A673 (cell line): ENCODE measurements around the gene RBSN. TPM values are rescaled to one million over a fixed set of nuclear protein-coding genes. Genes with fewer than 3 reads are reported as not detected.
"Not testable (repeated sequence)": the region's sequence is repeated elsewhere in the genome, so short reads cannot be mapped to it uniquely, and the experiment has no call there.

Experiments
- Bru-seq: library from RNA; stranded (reverse); fragments of 400-500 nt; gene quantifications from one replicate; lab custom pipeline; 2021; lab: Mats Ljungman, UMichigan
- BruChase-seq, 2 experiments: library from RNA; stranded (reverse); fragments of 400-500 nt; gene quantifications; one replicate each; lab custom pipeline; 2021; lab: Mats Ljungman, UMichigan
- BruUV-seq: library from RNA; stranded (reverse); fragments of 400-500 nt; replicated peaks from 2 replicates; lab custom pipeline; 2021; lab: Mats Ljungman, UMichigan
- CTCF ChIA-PET: fragments of 300-600 bp; sonication (Branson Sonifier 250); formaldehyde crosslinking; loops from one replicate; lab custom pipeline; 2022; ENCODE audit warnings: antibody characterized with exemption; lab: Charles Lee
- POLR2A ChIA-PET: fragments of 300-600 bp; sonication (Branson Sonifier 250); formaldehyde crosslinking; loops from one replicate; lab custom pipeline; 2022; ENCODE audit warnings: antibody characterized with exemption; ENCODE audit not compliant: low non-redundant PET; lab: Charles Lee
- DNase-seq: peaks from one replicate; pipeline ENCODE4 v3.0.0-alpha.2; 2015; ENCODE audit warnings: low spot score
- H3K27ac ChIP-seq: fragments of 200-600 bp; sonication (generic); 2 replicates; pipeline ENCODE4 v1.5.1; 2016; ENCODE audit warnings: mixed run types, low read depth, mild to moderate bottlenecking, mixed read lengths, antibody characterized with exemption, low read length; ENCODE audit not compliant: poor library complexity, severe bottlenecking
- H3K27me3 ChIP-seq: fragments of 200-600 bp; sonication (generic); replicated peaks from 2 replicates; pipeline ENCODE4 v1.6.1; 2017; ENCODE audit warnings: mixed run types, low read depth, mild to moderate bottlenecking, mixed read lengths, antibody characterized with exemption, low read length; ENCODE audit not compliant: insufficient read depth, poor library complexity
- H3K36me3 ChIP-seq: fragments of 200-600 bp; sonication (generic); 2 replicates; pipeline ENCODE4 v1.6.1; 2016; ENCODE audit warnings: mixed run types, mild to moderate bottlenecking, mixed read lengths, antibody characterized with exemption, low read length; ENCODE audit not compliant: insufficient read depth, poor library complexity, severe bottlenecking
- H3K4me1 ChIP-seq: fragments of 200-600 bp; sonication (generic); 2 replicates; pipeline ENCODE4 v1.6.1; 2017; ENCODE audit warnings: mixed run types, mild to moderate bottlenecking, mixed read lengths, antibody characterized with exemption, low read length; ENCODE audit not compliant: insufficient read depth, poor library complexity, severe bottlenecking
- H3K4me3 ChIP-seq: fragments of 200-600 bp; sonication (generic); 2 replicates; pipeline ENCODE4 v1.5.1; 2016; ENCODE audit warnings: low read depth, mixed run types, mild to moderate bottlenecking, mixed read lengths, low read length; ENCODE audit not compliant: poor library complexity, severe bottlenecking
- H3K9me3 ChIP-seq: fragments of 200-600 bp; sonication (generic); 2 replicates; pipeline ENCODE4 v1.6.1; 2016; ENCODE audit warnings: mixed run types, low read depth, mild to moderate bottlenecking, mixed read lengths, antibody characterized with exemption, low read length; ENCODE audit not compliant: poor library complexity, severe bottlenecking
- EZH2 ChIP-seq: fragments of 200-600 bp; sonication (generic); IDR thresholded peaks from 2 replicates; pipeline ENCODE4 v1.6.1; 2017; ENCODE audit warnings: borderline replicate concordance, low read depth, mild to moderate bottlenecking, mixed read lengths, antibody characterized with exemption, low read length; ENCODE audit not compliant: poor library complexity, severe bottlenecking
- intact Hi-C: fragments of 100-400 bp; cut with micrococcal nuclease; formaldehyde crosslinking; loops from one replicate; pipeline ENCODE4 v1.10.0; 2022; ENCODE audit not compliant: unreplicated experiment
- long read RNA-seq: library from polyadenylated mRNA; stranded (forward); transcript quantifications from one replicate; pipeline ENCODE4 v2.0.0, GENCODE V29; 2022
- total RNA-seq: library from RNA; stranded (reverse); gene quantifications from 2 replicates; pipeline ENCODE4 v1.2.3, GENCODE V29; 2021
- TF ChIP-seq, protein P1 (sequence below): fragments of 300-800, 200-600 bp; sonication (generic); conservative IDR thresholded peaks from 2 replicates; pipeline ENCODE4 v1.5.1; 2017; ENCODE audit warnings: low read depth, mild to moderate bottlenecking, antibody characterized with exemption, low read length, moderate library complexity, mixed read lengths

Gene RBSN
- 31.2 and 35.2 TPM in 2 replicates for total RNA-seq
- Bru-seq, nascent RNA: percentile 79 among the genes with signal in this experiment
- BruChase-seq, experiment 1, labeled RNA remaining after a 2-hour chase: percentile 86 among the genes with signal in this experiment
- BruChase-seq, experiment 2, labeled RNA remaining after a 6-hour chase: percentile 88 among the genes with signal in this experiment
- long read RNA-seq, full-length matches to known transcripts: 2 of 16 reads
- long read RNA-seq, partial matches to known transcripts: 2 of 16 reads
- long read RNA-seq, other reads (novel, unspliced or antisense): 12 of 16 reads

DNA sequence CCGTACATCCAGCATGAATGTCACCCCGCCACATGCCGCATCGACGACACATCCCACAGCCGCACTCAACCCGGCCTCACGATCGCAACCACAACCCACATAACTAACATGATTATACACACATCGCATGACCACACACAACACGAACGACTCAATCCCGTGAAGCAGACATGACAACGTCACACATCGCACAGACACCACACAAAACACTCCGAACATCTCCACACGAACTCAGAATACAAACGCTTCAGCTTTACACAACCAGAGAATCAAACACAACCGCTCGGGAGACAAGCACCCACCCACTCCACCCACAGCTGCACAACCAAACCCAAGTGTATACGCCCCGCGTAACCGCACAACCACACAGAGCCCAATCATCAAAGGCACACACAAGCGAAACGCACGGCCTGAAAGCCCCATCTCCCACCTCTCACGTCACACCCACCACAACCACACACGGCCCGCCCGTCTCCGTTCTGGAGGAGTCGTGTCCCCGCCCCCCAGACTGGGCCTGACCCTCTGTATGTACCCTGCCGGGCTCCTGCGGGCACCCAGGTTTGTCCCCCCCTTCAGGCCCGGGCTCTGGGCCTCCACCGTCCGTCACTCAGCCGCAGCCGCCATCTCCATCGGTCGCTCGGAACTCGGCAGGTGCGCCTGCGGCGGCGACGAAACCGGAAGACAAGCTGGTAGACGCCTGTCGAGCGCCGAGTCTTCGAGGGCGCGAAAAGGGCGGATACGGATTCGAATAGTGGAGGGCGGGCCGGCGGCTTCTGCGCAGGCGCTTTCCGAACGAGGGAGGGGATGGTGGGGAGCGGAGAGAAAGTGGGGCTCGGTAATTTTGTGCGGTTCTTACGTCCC is at the start of gene RBSN:
Gene RBSN (minus strand): TSS at position 646 of the 861 bp plus-strand sequence. CDS start 3,028 bp downstream, outside the sequence.
- no TSS peak for BruUV-seq
- no peaks in the 10 kb centered on the region for H3K9me3 ChIP-seq
- POLR2A ChIA-PET: interaction anchor here (0.7 kb wide), 1 partner anchor 313 kb away, joined by 4 read pairs; no protein-coding TSS in a partner anchor
- H3K36me3 ChIP-seq: peaks cover 30% of the 10 kb centered on the region
- H3K4me1 ChIP-seq: peaks cover 6% of the 10 kb centered on the region
- H3K27ac ChIP-seq: peak within 1 kb of the TSS; percentile 80
- CTCF ChIA-PET: interaction anchor here (0.9 kb wide), 1 partner anchor 9 kb away, joined by 3 read pairs; no protein-coding TSS in a partner anchor
- peak; percentile 98 for DNase-seq
- no peak for TF ChIP-seq EZH2
- TF ChIP-seq, protein P1, sequence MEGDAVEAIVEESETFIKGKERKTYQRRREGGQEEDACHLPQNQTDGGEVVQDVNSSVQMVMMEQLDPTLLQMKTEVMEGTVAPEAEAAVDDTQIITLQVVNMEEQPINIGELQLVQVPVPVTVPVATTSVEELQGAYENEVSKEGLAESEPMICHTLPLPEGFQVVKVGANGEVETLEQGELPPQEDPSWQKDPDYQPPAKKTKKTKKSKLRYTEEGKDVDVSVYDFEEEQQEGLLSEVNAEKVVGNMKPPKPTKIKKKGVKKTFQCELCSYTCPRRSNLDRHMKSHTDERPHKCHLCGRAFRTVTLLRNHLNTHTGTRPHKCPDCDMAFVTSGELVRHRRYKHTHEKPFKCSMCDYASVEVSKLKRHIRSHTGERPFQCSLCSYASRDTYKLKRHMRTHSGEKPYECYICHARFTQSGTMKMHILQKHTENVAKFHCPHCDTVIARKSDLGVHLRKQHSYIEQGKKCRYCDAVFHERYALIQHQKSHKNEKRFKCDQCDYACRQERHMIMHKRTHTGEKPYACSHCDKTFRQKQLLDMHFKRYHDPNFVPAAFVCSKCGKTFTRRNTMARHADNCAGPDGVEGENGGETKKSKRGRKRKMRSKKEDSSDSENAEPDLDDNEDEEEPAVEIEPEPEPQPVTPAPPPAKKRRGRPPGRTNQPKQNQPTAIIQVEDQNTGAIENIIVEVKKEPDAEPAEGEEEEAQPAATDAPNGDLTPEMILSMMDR: no peak
- intact Hi-C loops: loop anchor here (2.0 kb wide), 1 partner anchor 150 kb away; no protein-coding TSS in a partner anchor
- peak within 1 kb of the TSS; percentile 93 for H3K4me3 ChIP-seq
- H3K27me3 ChIP-seq: no peaks in the 10 kb centered on the region

DNA sequence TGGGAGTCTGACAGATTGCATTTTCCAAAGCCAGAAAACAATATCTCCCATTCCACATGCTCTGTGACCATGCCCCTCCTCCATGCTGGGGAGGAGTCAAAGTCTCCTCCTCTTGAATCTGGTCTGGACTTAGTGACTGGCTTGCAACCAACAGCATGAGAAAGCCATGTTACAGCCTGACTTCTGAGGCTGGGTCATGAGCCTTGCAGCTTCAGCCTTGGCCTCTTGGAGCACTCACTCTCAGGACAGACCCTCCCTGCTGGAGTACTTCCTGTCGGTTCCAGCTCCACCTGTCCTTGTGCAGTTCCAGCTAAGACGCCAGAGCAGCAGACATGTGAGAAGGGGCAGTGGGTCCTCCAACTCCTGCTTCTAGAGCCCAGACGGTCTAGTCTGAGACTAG is 49.7 kb upstream of the RBSN start:
- H3K27me3 ChIP-seq: peaks cover 63% of the 10 kb centered on the region
- ChIA-PET CTCF (no interaction called here), POLR2A (no interaction called here)
- intact Hi-C loops: loop anchor here (10.0 kb wide), 1 partner anchor 56 kb away; the partner anchor contains the start of gene CAPN7
- no peaks in the 10 kb centered on the region for H3K36me3 ChIP-seq
- no peaks in the 10 kb centered on the region for H3K9me3 ChIP-seq
- DNase-seq: no peak
- TF ChIP-seq EZH2: no peak
- TF ChIP-seq, protein P1: no peak
- H3K4me3 ChIP-seq: no peak overlapping the region
- no peaks in the 10 kb centered on the region for H3K4me1 ChIP-seq
- H3K27ac ChIP-seq: no peak overlapping the region
- no TSS peak for BruUV-seq

DNA sequence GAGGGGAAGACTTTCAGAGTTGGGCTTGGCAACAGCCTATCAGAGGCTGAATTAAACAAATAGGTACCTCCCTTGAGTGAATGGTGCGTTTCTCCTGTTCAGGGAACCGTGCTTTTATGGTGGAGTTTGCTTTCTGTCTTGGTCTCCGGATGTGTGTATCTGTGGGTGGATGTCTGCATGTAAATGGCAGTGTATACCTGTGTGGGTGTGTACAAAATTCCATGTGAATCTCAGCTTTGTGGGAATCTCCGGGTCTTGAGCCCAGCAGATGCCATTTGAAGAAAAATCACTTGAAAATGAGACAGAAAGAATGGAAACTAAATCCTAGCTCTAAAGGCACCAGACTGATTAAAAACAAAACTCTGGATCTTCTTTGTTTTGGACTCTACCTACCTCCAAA is 37.9 kb upstream of the RBSN start:
- H3K9me3 ChIP-seq, H3K27ac ChIP-seq, intact Hi-C loops, H3K4me1 ChIP-seq, H3K4me3 ChIP-seq, DNase-seq, BruUV-seq, H3K36me3 ChIP-seq, POLR2A ChIA-PET, H3K27me3 ChIP-seq, CTCF ChIA-PET: not testable (repeated sequence)

DNA sequence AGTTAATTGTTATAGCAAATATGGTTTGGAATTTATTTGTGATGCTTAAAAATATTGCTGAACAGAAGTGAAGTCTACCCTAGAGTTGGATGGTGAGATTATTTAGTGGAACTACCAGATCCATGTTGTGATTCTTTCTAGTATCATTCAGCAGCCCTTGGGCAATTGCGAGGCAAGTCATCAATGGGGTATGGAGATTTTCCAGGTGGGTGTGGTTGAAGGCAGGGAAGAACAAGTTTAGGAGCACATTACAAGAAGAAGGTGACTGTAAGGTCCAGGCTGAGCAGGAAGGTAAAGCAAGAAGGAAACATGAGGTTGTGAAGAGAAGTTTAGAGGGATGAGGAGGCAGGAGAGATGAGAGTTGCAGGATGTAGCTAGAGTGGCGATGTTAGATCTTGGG is 36.0 kb upstream of the RBSN start:
- DNase-seq, H3K27ac ChIP-seq, BruUV-seq, H3K4me1 ChIP-seq, intact Hi-C loops, H3K9me3 ChIP-seq, POLR2A ChIA-PET, H3K36me3 ChIP-seq, H3K4me3 ChIP-seq, H3K27me3 ChIP-seq: not testable (repeated sequence)
- CTCF ChIA-PET: interaction anchor here (0.6 kb wide), 1 partner anchor 49 kb away, joined by 3 read pairs; no protein-coding TSS in a partner anchor

DNA sequence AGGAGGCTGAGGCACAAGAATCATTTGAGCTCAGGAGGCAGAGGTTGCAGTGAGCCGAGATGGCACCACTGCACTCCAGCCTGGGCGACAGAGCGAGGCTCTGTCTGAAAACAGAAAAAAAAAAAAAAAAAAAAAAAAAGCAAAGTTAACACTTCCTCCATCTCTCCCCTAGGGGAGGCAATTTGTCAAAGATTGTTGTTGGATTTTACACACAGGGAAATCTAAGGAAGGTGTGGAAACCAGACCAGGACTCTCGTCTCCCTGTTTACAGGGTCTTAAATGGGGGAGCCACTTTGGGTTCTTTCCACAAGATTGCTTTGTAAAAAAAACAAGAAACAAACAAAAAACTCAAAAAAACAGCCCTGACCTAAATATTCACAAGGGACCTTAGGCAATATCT is 29.5 kb upstream of the RBSN start:
- CTCF ChIA-PET, BruUV-seq: not testable (repeated sequence)

More for the DNA sequence above, 29.5 kb upstream of the RBSN start:
- H3K4me3 ChIP-seq, H3K27me3 ChIP-seq, H3K36me3 ChIP-seq, intact Hi-C loops, H3K27ac ChIP-seq, DNase-seq, H3K4me1 ChIP-seq, POLR2A ChIA-PET, H3K9me3 ChIP-seq: not testable (repeated sequence)
